NB4 (cell line): ENCODE data around the gene RAP1B.

Experiments
- DNase-seq: peaks from one replicate; pipeline ENCODE4 v3.0.0; 2010; ENCODE audit warnings: low read depth
- H3K4me3 ChIP-seq: one replicate; pipeline ENCODE4 v1.5.1; 2011; ENCODE audit warnings: mild to moderate bottlenecking, low read depth, low read length, moderate library complexity
- CTCF ChIP-seq: IDR thresholded peaks from one replicate; pipeline ENCODE4 v1.5.1; 2012; ENCODE audit warnings: low read depth, low read length
- MAX ChIP-seq: IDR thresholded peaks from 2 replicates; pipeline ENCODE4 v1.6.1; 2011; ENCODE audit warnings: low read depth, low read length
- MYC ChIP-seq: IDR thresholded peaks from 2 replicates; pipeline ENCODE4 v1.6.1; 2011; ENCODE audit warnings: low read depth, low read length
- POLR2A ChIP-seq: IDR thresholded peaks from 2 replicates; pipeline ENCODE4 v1.6.1; 2011; ENCODE audit warnings: mild to moderate bottlenecking; ENCODE audit not compliant: insufficient read length; ENCODE audit errors: extremely low read depth

The RAP1B gene

GRCh38 chr12:68623059-68623458 lies 12.4 kb downstream of the RAP1B start:
- no peak for DNase-seq
- TF ChIP-seq CTCF = no peak
- TF ChIP-seq POLR2A = no peak
- no peak for TF ChIP-seq MAX
- TF ChIP-seq MYC = no peak
- no peak overlapping the region for H3K4me3 ChIP-seq

GRCh38 chr12:68623984-68624383 lies 13.3 kb downstream of the RAP1B start:
- TF ChIP-seq MYC = no peak
- no peak for TF ChIP-seq CTCF
- no peak for TF ChIP-seq MAX
- TF ChIP-seq POLR2A = no peak
- no peak for DNase-seq
- no peak overlapping the region for H3K4me3 ChIP-seq

- TF ChIP-seq MYC (no peak), CTCF (no peak), MAX (no peak), POLR2A (no peak)
- no peak for DNase-seq
- no peak overlapping the region for H3K4me3 ChIP-seq
Measured at GRCh38 chr12:68624933-68625332, 14.2 kb downstream of the RAP1B start.

GRCh38 chr12:68627673-68628319 lies 17.1 kb downstream of the RAP1B start:
- TF ChIP-seq CTCF = no peak
- TF ChIP-seq POLR2A = no peak
- TF ChIP-seq MAX = no peak
- no peak for TF ChIP-seq MYC
- no peak for DNase-seq
- no peak overlapping the region for H3K4me3 ChIP-seq

- H3K4me3 ChIP-seq = no peak overlapping the region
- DNase-seq = no peak
- no peak for TF ChIP-seq MAX
- TF ChIP-seq CTCF = no peak
- TF ChIP-seq MYC = no peak
- TF ChIP-seq POLR2A = no peak
Measured at GRCh38 chr12:68628698-68629097, 18.0 kb downstream of the RAP1B start.
